Left ventricle myocardium inferior (tissue), 1 donor: ENCODE results near the gene INSYN2A. TPM values are rescaled to one million over a fixed set of nuclear protein-coding genes. Genes with fewer than 3 reads are reported as not detected.

Experiments
- DNase-seq: peaks from one replicate; pipeline ENCODE4 v3.0.0-alpha.2; 2020
- H3K27ac ChIP-seq: fragments of 200-600 bp; replicated peaks from 2 replicates; pipeline ENCODE4 v1.8.0; 2021
- H3K27me3 ChIP-seq: fragments of 200-600 bp; 2 replicates; pipeline ENCODE4 v1.8.0; 2021; ENCODE audit warnings: low read depth
- H3K36me3 ChIP-seq: fragments of 200-600 bp; 2 replicates; pipeline ENCODE4 v1.8.0; 2021
- H3K4me1 ChIP-seq: fragments of 200-600 bp; 2 replicates; pipeline ENCODE4 v1.8.0; 2021
- H3K4me3 ChIP-seq: fragments of 200-600 bp; 2 replicates; pipeline ENCODE4 v1.8.0; 2021; ENCODE audit warnings: mild to moderate bottlenecking, moderate library complexity
- H3K9me3 ChIP-seq: fragments of 200-600 bp; replicated peaks from 2 replicates; pipeline ENCODE4 v1.8.0; 2021
- intact Hi-C: fragments of 100-400 bp; cut with micrococcal nuclease; formaldehyde crosslinking; loops from one replicate; pipeline ENCODE4 v1.11.0; 2022
- total RNA-seq: library from RNA; stranded (reverse); fragmentation: NEBNext Ultra II Directional; extraction: Animal tissue kit (Norgen Biotek cat#: 25700); gene quantifications from one replicate; pipeline ENCODE4 v1.2.1, GENCODE V29; 2021
- TF ChIP-seq, protein P1 (sequence below): fragments of 200-600 bp; IDR thresholded peaks from 2 replicates; pipeline ENCODE4 v1.8.0; 2021; ENCODE audit warnings: antibody characterized with exemption, mild to moderate bottlenecking, borderline replicate concordance
- donor health status: DM: no; HTN: yes; CAD: no; lungs with severe emphysema.

INSYN2A gene
- total RNA-seq, 1 donor from 2014 or later = not detected

DNA sequence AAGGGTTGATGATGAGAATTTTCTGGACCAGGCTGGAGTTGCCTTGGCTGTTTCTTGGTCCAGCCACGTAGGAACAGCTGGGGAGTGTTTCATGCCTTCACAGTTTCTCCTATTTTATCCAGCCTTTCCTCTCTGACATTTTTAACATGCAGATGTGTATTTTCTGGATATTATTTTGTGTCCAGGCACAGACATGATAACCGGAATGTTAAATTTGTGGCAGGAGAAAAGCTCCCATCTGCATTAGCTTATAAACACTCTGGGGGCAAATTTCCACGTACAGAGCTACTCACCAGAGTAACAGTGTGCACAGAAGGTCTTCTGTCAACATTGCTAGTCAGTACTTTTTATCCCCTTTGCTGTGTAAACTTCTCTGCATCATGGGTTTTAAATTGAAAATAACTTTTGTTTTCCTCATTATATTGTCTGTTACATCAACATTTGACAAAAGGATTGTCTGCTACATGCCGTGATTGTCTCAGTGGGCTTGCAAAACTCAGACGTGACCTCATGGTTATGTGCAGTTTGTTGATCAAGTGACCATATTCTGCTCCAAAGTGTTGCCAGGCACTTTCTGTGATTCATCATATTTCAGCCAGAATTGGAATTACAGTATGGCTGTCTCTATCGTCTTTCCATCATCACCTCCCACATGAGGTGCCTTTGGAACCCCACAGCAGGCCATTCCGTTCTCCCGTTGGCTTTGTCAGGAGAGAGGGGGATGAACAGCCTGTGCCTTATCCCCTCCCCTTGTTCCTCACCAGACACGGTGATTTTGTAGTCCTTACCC, 41.4 kb downstream of the INSYN2A start:
- no peak overlapping the region for H3K27ac ChIP-seq
- H3K36me3 ChIP-seq = no peaks in the 10 kb centered on the region
- H3K4me3 ChIP-seq = no peak overlapping the region
- no peak for DNase-seq
- no peaks in the 10 kb centered on the region for H3K27me3 ChIP-seq
- TF ChIP-seq, protein P1, sequence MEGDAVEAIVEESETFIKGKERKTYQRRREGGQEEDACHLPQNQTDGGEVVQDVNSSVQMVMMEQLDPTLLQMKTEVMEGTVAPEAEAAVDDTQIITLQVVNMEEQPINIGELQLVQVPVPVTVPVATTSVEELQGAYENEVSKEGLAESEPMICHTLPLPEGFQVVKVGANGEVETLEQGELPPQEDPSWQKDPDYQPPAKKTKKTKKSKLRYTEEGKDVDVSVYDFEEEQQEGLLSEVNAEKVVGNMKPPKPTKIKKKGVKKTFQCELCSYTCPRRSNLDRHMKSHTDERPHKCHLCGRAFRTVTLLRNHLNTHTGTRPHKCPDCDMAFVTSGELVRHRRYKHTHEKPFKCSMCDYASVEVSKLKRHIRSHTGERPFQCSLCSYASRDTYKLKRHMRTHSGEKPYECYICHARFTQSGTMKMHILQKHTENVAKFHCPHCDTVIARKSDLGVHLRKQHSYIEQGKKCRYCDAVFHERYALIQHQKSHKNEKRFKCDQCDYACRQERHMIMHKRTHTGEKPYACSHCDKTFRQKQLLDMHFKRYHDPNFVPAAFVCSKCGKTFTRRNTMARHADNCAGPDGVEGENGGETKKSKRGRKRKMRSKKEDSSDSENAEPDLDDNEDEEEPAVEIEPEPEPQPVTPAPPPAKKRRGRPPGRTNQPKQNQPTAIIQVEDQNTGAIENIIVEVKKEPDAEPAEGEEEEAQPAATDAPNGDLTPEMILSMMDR = no peak
- peaks cover 29% of the 10 kb centered on the region for H3K4me1 ChIP-seq
- H3K9me3 ChIP-seq = no peaks in the 10 kb centered on the region
- intact Hi-C loops = no loop called here

DNA sequence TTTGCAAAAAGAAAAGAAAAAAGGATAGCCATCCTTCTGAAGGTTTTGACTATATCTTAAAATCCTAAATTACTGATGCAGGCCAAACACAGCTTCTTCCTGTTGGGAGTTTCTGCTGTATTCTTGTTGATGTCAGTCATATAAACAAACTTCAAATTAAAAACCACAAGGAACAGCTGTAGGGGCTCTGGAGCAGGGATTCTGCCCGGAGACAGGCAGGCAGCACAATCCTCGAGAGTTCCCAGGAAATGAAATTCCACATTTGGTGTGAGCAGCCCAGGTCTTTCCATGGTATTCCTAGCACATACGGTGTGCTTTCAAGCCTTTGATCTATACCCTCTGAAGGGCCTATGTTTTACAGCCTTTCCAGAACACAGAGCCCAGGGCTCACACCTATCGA, 43.2 kb downstream of the INSYN2A start:
- TF ChIP-seq, protein P1 = no peak
- no peak overlapping the region for H3K4me3 ChIP-seq

DNA sequence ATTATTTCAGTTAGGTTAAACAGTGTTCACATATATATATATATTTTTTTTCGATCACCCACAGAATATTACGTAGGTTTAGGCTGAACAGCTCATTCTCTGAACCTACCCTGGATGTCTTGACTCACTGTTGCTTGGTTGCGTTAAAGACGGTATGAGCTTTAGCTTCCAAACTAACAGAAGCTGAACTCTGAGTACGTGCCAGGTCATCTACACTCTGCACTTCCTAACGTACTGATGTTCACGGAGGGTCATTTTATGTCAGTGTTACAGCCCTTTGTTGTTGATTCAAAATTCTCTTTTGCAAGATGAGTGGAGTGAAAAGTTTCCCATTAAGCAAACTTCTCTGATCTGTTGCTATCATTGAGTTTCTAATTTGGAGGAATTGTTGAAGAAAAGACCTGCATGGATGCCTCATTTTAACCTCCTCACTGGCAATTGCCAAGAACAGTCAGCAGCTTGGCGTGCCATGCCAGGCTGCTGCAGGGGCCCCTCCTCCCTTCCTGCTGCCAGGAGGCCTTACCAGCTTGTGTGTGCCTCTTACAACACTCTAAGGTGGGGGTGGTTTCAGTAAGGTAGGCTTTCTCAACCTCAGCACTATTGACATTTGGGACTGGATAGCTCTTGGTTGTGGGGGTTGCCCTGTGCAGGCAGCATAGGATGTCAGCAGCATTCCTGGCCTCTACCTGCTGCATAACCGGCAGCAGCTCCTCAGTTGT, 44.3 kb downstream of the INSYN2A start:
- H3K27ac ChIP-seq = no peak overlapping the region
- DNase-seq = no peak
- TF ChIP-seq, protein P1 = no peak
- H3K4me1 ChIP-seq = peaks cover 15% of the 10 kb centered on the region
- H3K36me3 ChIP-seq = no peaks in the 10 kb centered on the region
- intact Hi-C loops = no loop called here
- H3K9me3 ChIP-seq = no peaks in the 10 kb centered on the region
- no peak overlapping the region for H3K4me3 ChIP-seq
- no peaks in the 10 kb centered on the region for H3K27me3 ChIP-seq

More for the DNA sequence above, 43.2 kb downstream of the INSYN2A start:
- peaks cover 26% of the 10 kb centered on the region for H3K4me1 ChIP-seq
- no peaks in the 10 kb centered on the region for H3K9me3 ChIP-seq
- H3K36me3 ChIP-seq = no peaks in the 10 kb centered on the region
- no peaks in the 10 kb centered on the region for H3K27me3 ChIP-seq
- intact Hi-C loops = no loop called here
- H3K27ac ChIP-seq = no peak overlapping the region
- DNase-seq = no peak

DNA sequence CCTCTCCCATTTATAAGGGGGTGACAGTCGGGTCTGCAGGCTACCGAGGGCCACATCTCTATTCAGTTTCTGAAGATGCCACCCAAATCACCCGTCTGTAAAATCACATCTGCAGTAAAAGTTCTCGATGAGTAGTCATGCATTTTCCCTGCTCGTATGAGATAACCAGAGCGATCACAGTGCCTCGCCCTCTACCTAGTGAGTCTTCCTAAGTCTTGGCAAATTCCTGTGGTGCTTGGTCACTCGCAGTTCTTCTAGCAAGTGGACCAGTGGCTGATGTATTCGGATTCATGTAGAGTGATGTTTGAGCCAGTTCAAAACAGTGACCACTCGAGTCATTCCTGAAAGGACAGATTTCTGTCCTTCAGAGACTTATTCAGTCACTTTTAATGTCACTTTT, 44.9 kb downstream of the INSYN2A start:
- TF ChIP-seq, protein P1 = no peak
- H3K4me3 ChIP-seq = no peak overlapping the region
- H3K4me1 ChIP-seq = peaks cover 10% of the 10 kb centered on the region
- intact Hi-C loops = no loop called here
- H3K27me3 ChIP-seq = no peaks in the 10 kb centered on the region
- no peak overlapping the region for H3K27ac ChIP-seq
- DNase-seq = no peak
- no peaks in the 10 kb centered on the region for H3K36me3 ChIP-seq
- no peaks in the 10 kb centered on the region for H3K9me3 ChIP-seq

DNA sequence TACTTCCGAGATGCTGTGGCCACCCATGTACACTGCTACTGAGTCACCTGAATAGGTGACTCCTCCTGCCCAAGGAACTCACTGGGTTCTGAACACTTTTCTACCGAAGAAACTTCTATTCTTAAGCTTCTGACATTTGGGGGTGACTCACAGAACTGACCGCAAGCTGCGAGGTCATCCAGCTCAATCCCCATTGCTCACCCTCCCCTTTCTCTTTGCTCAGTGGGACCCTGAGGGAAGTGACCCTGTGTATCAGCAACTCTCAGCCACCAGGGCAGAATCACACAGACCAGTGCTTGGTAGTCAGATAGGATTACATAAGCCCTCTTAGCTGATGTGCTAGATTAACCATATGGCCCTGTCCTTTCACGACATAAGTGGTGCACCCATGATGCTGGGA, 46.3 kb downstream of the INSYN2A start:
- no peaks in the 10 kb centered on the region for H3K9me3 ChIP-seq
- no peak overlapping the region for H3K4me3 ChIP-seq
- H3K27me3 ChIP-seq = no peaks in the 10 kb centered on the region
- H3K4me1 ChIP-seq = peaks cover 10% of the 10 kb centered on the region
- no peak overlapping the region for H3K27ac ChIP-seq
- H3K36me3 ChIP-seq = no peaks in the 10 kb centered on the region
- no peak for DNase-seq
- TF ChIP-seq, protein P1 = no peak
- intact Hi-C loops = no loop called here
